GM12892 (cell line): ENCODE results near the gene NCSTN.

Experiments used
- POLR2A ChIP-seq: IDR thresholded peaks from 2 replicates; pipeline ENCODE4 v1.6.1; 2011; ENCODE audit warnings: low read depth, low read length, control low read depth
- POLR2AphosphoS5 ChIP-seq: IDR thresholded peaks from 2 replicates; pipeline ENCODE4 v1.6.1; 2011; ENCODE audit warnings: low read depth, low read length, control low read depth

- no peak for TF ChIP-seq POLR2AphosphoS5
- TF ChIP-seq POLR2A, result no peak
Observed at GRCh38 chr1:160400646-160401486, 57.7 kb downstream of the NCSTN start.
